ENCODE results near the gene TUBB6.

TUBB6 gene

GRCh38 chr18:12314591-12315305, 6.7 kb downstream of the TUBB6 start:
- no peak for DNase-seq (ENCODE audit: low spot score)

- no peak for DNase-seq (ENCODE audit: low spot score)
Observed at GRCh38 chr18:12315490-12315889, 7.4 kb downstream of the TUBB6 start.

- no peak for DNase-seq (ENCODE audit: low spot score)
Observed at GRCh38 chr18:12315911-12316310, 7.9 kb downstream of the TUBB6 start.

- no peak for DNase-seq (ENCODE audit: low spot score)
Observed at GRCh38 chr18:12317664-12318333, 9.8 kb downstream of the TUBB6 start.

- no peak for DNase-seq (ENCODE audit: low spot score)
Observed at GRCh38 chr18:12318334-12318697, 10.3 kb downstream of the TUBB6 start.

GRCh38 chr18:12318857-12319256, 10.8 kb downstream of the TUBB6 start:
- DNase-seq (ENCODE audit: low spot score): no peak

GRCh38 chr18:12321333-12321732, 13.3 kb downstream of the TUBB6 start:
- no peak for DNase-seq (ENCODE audit: low spot score)

- DNase-seq (ENCODE audit: low spot score): no peak
Observed at GRCh38 chr18:12324991-12325725, 17.1 kb downstream of the TUBB6 start.

GRCh38 chr18:12325726-12326245, 17.7 kb downstream of the TUBB6 start:
- no peak for DNase-seq (ENCODE audit: low spot score)

GRCh38 chr18:12326711-12327460, 18.8 kb downstream of the TUBB6 start:
- no peak for DNase-seq (ENCODE audit: low spot score)

GRCh38 chr18:12327510-12328178, 19.6 kb downstream of the TUBB6 start:
- peak; percentile 58 for DNase-seq (ENCODE audit: low spot score)

- no peak for DNase-seq (ENCODE audit: low spot score)
Observed at GRCh38 chr18:12328179-12328823, 20.3 kb downstream of the TUBB6 start.

- no peak for DNase-seq (ENCODE audit: low spot score)
Observed at GRCh38 chr18:12329125-12329698, 21.2 kb downstream of the TUBB6 start.

- no peak for DNase-seq (ENCODE audit: low spot score)
Observed at GRCh38 chr18:12330766-12331165, 22.7 kb downstream of the TUBB6 start.

- no peak for DNase-seq (ENCODE audit: low spot score)
Observed at GRCh38 chr18:12333506-12334290, 25.7 kb downstream of the TUBB6 start.

- DNase-seq (ENCODE audit: low spot score): no peak
Observed at GRCh38 chr18:12334366-12334808, 26.3 kb downstream of the TUBB6 start.

- DNase-seq (ENCODE audit: low spot score): no peak
Observed at GRCh38 chr18:12334863-12335262, 26.8 kb downstream of the TUBB6 start.

- no peak for DNase-seq (ENCODE audit: low spot score)
Observed at GRCh38 chr18:12335503-12335902, 27.5 kb downstream of the TUBB6 start.

- no peak for DNase-seq (ENCODE audit: low spot score)
Observed at GRCh38 chr18:12336171-12336613, 28.2 kb downstream of the TUBB6 start.

- peak; percentile 72 for DNase-seq (ENCODE audit: low spot score)
Observed at GRCh38 chr18:12336887-12337286, 28.8 kb downstream of the TUBB6 start.
